Measurements from ENCODE around the gene GRIK3. TPM values are rescaled to one million over a fixed set of nuclear protein-coding genes. Genes with fewer than 3 reads are reported as not detected.
"Not testable (repeated sequence)": the region's sequence is repeated elsewhere in the genome, so short reads cannot be mapped to it uniquely, and the experiment has no call there.

Gene GRIK3
- total RNA-seq: under 1 TPM; 0.30 to 0.55 TPM

DNA sequence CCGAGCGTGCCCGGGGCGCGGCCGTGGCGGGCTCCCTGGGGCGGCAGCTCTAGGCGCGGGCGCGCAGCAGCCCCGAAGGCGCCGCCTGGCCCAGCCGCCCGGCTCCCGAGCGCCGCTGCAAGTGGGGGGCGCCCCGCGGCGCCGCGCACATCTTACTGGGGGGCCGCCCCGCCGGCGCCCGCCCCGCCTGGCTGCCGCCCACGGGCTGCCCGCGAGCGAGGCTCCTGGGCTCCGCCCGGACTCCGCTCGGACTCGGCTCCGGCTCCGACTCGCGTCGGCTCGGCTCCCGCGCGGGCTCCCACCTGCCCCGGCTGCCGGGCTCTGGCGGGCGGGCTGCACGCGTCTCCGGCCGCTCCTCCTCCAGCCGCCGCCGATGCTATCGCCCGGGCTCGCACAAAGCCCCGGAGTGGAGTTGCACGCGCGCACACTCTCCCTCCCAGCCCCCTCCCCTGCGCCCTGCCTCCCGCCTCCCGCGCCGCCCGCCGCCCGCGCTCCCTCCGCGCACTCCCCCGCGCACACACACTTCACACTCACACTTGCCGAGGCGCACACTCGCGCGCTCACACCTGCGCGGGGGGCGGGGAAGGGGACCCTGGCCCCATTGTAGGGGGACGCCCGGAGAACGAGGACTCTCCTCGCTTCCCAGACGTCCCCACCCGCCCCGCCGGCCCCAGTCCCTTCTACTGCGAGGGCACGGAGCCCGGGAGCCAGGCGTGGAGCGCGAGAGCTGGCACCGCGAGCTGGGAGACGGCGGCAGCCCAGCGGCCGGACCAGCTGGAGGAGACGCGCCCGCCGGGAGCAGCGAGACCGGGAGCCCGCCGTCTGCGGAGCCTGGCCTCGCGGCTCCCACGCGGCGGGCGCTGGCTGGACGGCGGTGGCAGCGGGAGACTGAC is at the start of gene GRIK3:
Gene GRIK3 (minus strand): TSS at position 395 of the 893 bp plus-strand sequence. CDS start 407 bp downstream, outside the sequence.
- H3K4me3 ChIP-seq: peak within 1 kb of the TSS in 1 of 2 donors; percentile 25
- no peak within 1 kb of the TSS for H3K27ac ChIP-seq
- H3K27me3 ChIP-seq: peaks cover 23 to 54% of the 10 kb centered on the region in 2 donors
- H3K36me3 ChIP-seq: no peaks in the 10 kb centered on the region
- no peaks in the 10 kb centered on the region for H3K9me3 ChIP-seq
- TF ChIP-seq, protein P1, sequence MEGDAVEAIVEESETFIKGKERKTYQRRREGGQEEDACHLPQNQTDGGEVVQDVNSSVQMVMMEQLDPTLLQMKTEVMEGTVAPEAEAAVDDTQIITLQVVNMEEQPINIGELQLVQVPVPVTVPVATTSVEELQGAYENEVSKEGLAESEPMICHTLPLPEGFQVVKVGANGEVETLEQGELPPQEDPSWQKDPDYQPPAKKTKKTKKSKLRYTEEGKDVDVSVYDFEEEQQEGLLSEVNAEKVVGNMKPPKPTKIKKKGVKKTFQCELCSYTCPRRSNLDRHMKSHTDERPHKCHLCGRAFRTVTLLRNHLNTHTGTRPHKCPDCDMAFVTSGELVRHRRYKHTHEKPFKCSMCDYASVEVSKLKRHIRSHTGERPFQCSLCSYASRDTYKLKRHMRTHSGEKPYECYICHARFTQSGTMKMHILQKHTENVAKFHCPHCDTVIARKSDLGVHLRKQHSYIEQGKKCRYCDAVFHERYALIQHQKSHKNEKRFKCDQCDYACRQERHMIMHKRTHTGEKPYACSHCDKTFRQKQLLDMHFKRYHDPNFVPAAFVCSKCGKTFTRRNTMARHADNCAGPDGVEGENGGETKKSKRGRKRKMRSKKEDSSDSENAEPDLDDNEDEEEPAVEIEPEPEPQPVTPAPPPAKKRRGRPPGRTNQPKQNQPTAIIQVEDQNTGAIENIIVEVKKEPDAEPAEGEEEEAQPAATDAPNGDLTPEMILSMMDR (IDR thresholded peaks at IDR 0.05): no peak
- no peak for DNase-seq (ENCODE audit: low spot score)
- peaks cover 0 to 31% of the 10 kb centered on the region in 2 donors for H3K4me1 ChIP-seq

DNA sequence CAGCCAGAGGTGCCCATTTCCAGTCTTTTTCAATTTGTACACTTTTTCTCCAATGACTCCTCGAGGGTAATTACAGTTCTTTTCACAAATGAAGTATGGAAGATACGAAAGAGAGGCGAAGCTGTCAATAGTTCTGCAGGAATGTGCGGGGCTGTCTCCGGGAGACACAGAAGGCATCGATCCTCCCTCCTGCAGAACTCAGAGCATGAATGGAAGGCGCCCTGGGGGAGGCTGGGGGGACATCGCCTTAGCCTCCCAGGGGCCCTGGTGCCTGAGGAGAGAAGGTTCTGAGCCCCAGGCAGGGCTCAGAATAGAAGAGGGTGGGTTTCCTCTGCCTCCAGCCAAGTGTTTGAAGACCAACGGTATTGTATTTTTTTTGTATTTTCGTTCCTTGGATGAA is 49.7 kb upstream of the GRIK3 start:
- no peak for DNase-seq (ENCODE audit: low spot score)
- no peaks in the 10 kb centered on the region for H3K9me3 ChIP-seq
- TF ChIP-seq, protein P1 (IDR thresholded peaks at IDR 0.05): no peak
- no peak overlapping the region for H3K4me3 ChIP-seq
- no peaks in the 10 kb centered on the region for H3K4me1 ChIP-seq
- no peak overlapping the region for H3K27ac ChIP-seq
- no peaks in the 10 kb centered on the region for H3K27me3 ChIP-seq
- no peaks in the 10 kb centered on the region for H3K36me3 ChIP-seq

DNA sequence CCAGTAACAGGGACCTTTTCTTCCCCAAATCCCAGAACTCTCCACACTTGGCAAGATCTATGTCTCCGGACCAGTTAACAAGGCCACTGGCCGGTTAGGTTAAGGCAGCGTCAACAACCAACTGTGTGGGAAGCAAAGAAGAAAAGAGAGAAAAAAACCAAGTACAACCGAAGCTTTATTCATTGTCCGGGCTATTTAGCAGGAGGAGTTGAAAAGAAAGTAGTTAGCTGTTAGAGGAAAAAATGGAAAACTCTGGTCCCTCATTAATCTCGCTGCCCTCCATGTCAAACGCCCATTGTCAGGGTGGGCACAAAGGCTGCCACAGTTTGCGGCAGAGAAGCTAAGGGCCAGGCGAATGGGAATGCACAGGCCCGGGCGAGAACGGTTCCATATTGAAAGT is 49.3 kb upstream of the GRIK3 start:
- no peak overlapping the region for H3K27ac ChIP-seq
- TF ChIP-seq, protein P1 (IDR thresholded peaks at IDR 0.05): no peak
- DNase-seq (ENCODE audit: low spot score): no peak

DNA sequence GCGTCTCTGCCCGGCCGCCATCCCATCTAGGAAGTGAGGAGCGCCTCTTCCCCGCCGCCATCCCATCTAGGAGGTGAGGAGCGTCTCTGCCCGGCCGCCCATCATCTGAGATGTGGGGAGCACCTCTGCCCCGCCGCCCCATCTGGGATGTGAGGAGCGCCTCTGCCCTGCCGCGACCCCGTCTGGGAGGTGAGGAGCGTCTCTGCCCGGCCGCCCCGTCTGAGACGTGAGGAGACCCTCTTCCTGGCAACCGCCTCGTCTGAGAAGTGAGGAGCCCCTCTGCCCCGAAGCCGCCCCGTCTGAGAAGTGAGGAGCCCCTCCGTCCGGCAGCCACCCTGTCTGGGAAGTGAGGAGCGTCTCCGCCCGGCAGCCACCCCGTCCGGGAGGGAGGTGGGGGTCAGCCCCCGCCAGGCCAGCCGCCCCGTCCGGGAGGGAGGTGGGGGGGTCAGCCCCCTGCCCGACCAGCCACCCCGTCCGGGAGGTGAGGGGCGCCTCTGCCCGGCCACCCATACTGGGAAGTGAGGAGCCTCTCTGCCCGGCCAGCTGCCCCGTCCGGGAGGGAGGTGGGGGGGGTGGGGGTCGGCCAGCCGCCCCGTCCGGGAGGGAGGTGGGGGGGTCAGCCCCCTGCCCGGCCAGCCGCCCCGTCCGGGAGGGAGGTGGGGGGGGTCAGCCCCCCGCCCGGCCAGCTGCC is 46.1 kb upstream of the GRIK3 start:
- H3K27ac ChIP-seq; H3K9me3 ChIP-seq; H3K4me1 ChIP-seq; DNase-seq (ENCODE audit: low spot score); H3K36me3 ChIP-seq; H3K27me3 ChIP-seq; H3K4me3 ChIP-seq: not testable (repeated sequence)

More for the DNA sequence above, 49.3 kb upstream of the GRIK3 start:
- Histone ChIP-seq H3K27me3 (no peaks in the 10 kb centered on the region), H3K4me3 (no peak overlapping the region), H3K9me3 (no peaks in the 10 kb centered on the region), H3K4me1 (no peaks in the 10 kb centered on the region), H3K36me3 (no peaks in the 10 kb centered on the region)

- H3K27ac ChIP-seq: no peak overlapping the region
- TF ChIP-seq, protein P1 (IDR thresholded peaks at IDR 0.05): no peak
- H3K36me3 ChIP-seq: no peaks in the 10 kb centered on the region
- no peak for DNase-seq (ENCODE audit: low spot score)
- no peaks in the 10 kb centered on the region for H3K9me3 ChIP-seq
- no peak overlapping the region for H3K4me3 ChIP-seq
- no peaks in the 10 kb centered on the region for H3K27me3 ChIP-seq
- no peaks in the 10 kb centered on the region for H3K4me1 ChIP-seq
Observed at GRCh38 chr1:37078866-37079265, 44.6 kb upstream of the GRIK3 start.

DNA sequence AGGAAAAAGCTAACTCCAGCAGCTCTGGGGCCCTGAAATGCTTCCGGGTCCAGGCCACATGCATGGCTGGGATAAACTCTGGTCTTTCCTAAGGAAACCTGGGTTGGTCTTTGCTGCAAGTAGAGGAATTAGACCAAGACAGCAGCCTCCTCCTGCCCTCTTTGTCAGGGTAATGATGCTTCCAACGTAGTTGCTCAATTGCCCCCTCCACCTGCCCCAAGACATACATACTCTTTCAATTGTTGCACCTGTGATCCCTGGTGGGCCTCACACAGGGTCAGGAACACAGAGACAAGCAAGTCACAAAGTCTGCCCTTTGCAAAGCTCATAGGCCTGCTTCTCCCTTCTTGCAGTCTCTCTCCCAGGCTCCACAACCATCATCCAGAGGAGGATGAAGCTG is 41.9 kb upstream of the GRIK3 start:
- H3K27me3 ChIP-seq: no peaks in the 10 kb centered on the region
- no peaks in the 10 kb centered on the region for H3K36me3 ChIP-seq
- no peak overlapping the region for H3K27ac ChIP-seq
- TF ChIP-seq, protein P1 (IDR thresholded peaks at IDR 0.05): no peak
- DNase-seq (ENCODE audit: low spot score): no peak
- peaks cover 0 to 10% of the 10 kb centered on the region in 2 donors for H3K4me1 ChIP-seq
- no peaks in the 10 kb centered on the region for H3K9me3 ChIP-seq
- H3K4me3 ChIP-seq: no peak overlapping the region
